C4-2B (cell line): ENCODE results near the gene MLX.
A peak's percentile ranks its signal among the peaks of the same experiment; 100 is the strongest.

ENCODE experiments used
- CTCF ChIP-seq: fragments of 450-650 bp; conservative IDR thresholded peaks from 2 replicates; pipeline ENCODE4 v1.5.1; 2017; ENCODE audit warnings: mild to moderate bottlenecking
- ZFX ChIP-seq: fragments of 450-650 bp; IDR thresholded peaks from 2 replicates; pipeline ENCODE4 v1.6.1; 2017

DNA sequence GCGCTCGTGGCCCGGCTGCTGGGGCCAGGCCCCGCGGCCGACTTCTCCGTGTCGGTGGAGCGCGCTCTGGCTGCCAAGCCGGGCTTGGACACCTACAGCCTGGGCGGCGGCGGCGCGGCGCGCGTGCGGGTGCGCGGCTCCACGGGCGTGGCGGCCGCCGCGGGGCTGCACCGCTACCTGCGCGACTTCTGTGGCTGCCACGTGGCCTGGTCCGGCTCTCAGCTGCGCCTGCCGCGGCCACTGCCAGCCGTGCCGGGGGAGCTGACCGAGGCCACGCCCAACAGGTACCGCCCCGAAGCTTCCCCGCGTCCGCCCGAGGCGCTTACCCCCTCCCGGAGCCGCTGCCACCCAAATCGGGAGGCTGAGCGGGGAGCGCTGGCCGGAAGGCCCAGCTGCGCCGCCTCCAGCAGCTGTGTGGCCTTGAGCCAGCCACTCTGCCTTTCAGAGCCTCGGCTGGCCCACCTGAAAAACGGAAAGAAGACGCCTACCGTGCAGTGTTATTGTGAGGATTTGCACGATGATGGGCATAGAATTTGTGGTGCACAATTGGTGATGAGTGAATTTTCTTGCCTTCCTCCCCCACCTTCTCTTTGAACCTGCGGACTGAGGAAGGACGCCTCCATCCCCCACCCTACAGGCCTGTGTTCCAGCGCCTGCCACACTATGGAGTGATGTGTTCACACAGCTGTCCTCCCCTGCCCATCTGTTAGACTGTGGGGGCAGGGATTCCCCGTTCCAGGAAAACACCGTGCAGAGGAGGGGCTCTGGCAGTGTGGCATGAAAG is 30.3 kb upstream of the MLX start:
- no peak for TF ChIP-seq CTCF
- peak; percentile 72; the same call in 1 of the 2 replicates for TF ChIP-seq ZFX
